HepG2 (cell line): ENCODE results near the gene BIRC7. TPM values are rescaled to one million over a fixed set of nuclear protein-coding genes. Genes with fewer than 3 reads are reported as not detected.

Experiments used
- ATF7-NPFF ChIP-seq: sonication (generic); formaldehyde crosslinking; IDR thresholded peaks from 2 replicates; pipeline ENCODE4 v1.8.1; 2023; ENCODE audit warnings: mild to moderate bottlenecking, low read depth, missing genetic modification reagents, moderate library complexity
- DMTF1 ChIP-seq: sonication (generic); formaldehyde crosslinking; IDR thresholded peaks from 2 replicates; pipeline ENCODE4 v1.4.0; 2020; ENCODE audit warnings: mild to moderate bottlenecking, missing genetic modification reagents
- HNRNPUL1 ChIP-seq: fragments of 200-400 bp; formaldehyde crosslinking; IDR thresholded peaks from 2 replicates; pipeline ENCODE4 v1.6.1; 2017; ENCODE audit warnings: low read depth, mild to moderate bottlenecking, low read length, moderate library complexity
- MATR3 ChIP-seq: sonication (generic); formaldehyde crosslinking; IDR thresholded peaks from 2 replicates; pipeline ENCODE4 v1.4.0; 2020; ENCODE audit warnings: missing genetic modification reagents
- MED1 ChIP-seq: sonication (generic); formaldehyde crosslinking; IDR thresholded peaks from 2 replicates; pipeline ENCODE4 v1.4.0; 2020; ENCODE audit warnings: missing genetic modification reagents
- NPAS2 ChIP-seq: sonication (generic); formaldehyde crosslinking; IDR thresholded peaks from 2 replicates; pipeline ENCODE4 v1.8.0; 2022; ENCODE audit warnings: mild to moderate bottlenecking, missing genetic modification reagents, borderline replicate concordance
- NR2F6 ChIP-seq, 2 experiments: IDR thresholded peaks; 2 replicates each; pipeline ENCODE4 v1.6.1; 2016; ENCODE audit warnings: antibody characterized with exemption in 1 of 2, mild to moderate bottlenecking in 1 of 2
- RBFOX2 ChIP-seq: fragments of 200-400 bp; formaldehyde crosslinking; IDR thresholded peaks from 2 replicates; pipeline ENCODE4 v1.6.1; 2017; ENCODE audit warnings: low read depth, mild to moderate bottlenecking, low read length
- SMAD3 ChIP-seq: sonication (generic); formaldehyde crosslinking; IDR thresholded peaks from 2 replicates; pipeline ENCODE4 v1.4.0; 2020; ENCODE audit warnings: missing genetic modification reagents
- SP140L ChIP-seq: sonication (generic); formaldehyde crosslinking; IDR thresholded peaks from 2 replicates; pipeline ENCODE4 v1.4.0; 2020; ENCODE audit warnings: missing genetic modification reagents, borderline replicate concordance
- SPEN ChIP-seq: sonication (generic); formaldehyde crosslinking; IDR thresholded peaks from 2 replicates; pipeline ENCODE4 v1.5.1; 2020; ENCODE audit warnings: low read depth, mild to moderate bottlenecking, missing genetic modification reagents
- TGIF2 ChIP-seq: IDR thresholded peaks from 2 replicates; pipeline ENCODE4 v1.6.1; 2016; ENCODE audit warnings: control low read depth, missing compliant biosample characterization
- ZHX1 ChIP-seq: sonication (generic); formaldehyde crosslinking; IDR thresholded peaks from 2 replicates; pipeline ENCODE4 v1.8.1; 2022; ENCODE audit warnings: low read depth, mild to moderate bottlenecking, missing genetic modification reagents
- ZNF276 ChIP-seq: sonication (generic); formaldehyde crosslinking; IDR thresholded peaks from 2 replicates; pipeline ENCODE4 v1.4.0; 2020; ENCODE audit warnings: mild to moderate bottlenecking, low read depth, missing genetic modification reagents
- ZNF432 ChIP-seq: sonication (generic); formaldehyde crosslinking; IDR thresholded peaks from 2 replicates; pipeline ENCODE4 v1.5.0; 2020; ENCODE audit warnings: missing genetic modification reagents, mild to moderate bottlenecking, borderline replicate concordance
- ZNF512B ChIP-seq: sonication (generic); formaldehyde crosslinking; IDR thresholded peaks from 2 replicates; pipeline ENCODE4 v1.5.1; 2020; ENCODE audit warnings: missing genetic modification reagents, mild to moderate bottlenecking, borderline replicate concordance
- ZNF530 ChIP-seq: sonication (generic); formaldehyde crosslinking; IDR thresholded peaks from 2 replicates; pipeline ENCODE4 v1.5.0; 2020; ENCODE audit warnings: low read depth, mild to moderate bottlenecking, missing genetic modification reagents
- ZNF557 ChIP-seq: sonication (generic); formaldehyde crosslinking; IDR thresholded peaks from 2 replicates; pipeline ENCODE4 v1.4.0; 2020; ENCODE audit warnings: missing genetic modification reagents
- ZNF558 ChIP-seq: sonication (generic); formaldehyde crosslinking; IDR thresholded peaks from 2 replicates; pipeline ENCODE4 v1.9.0; 2022; ENCODE audit warnings: mild to moderate bottlenecking, missing genetic modification reagents, borderline replicate concordance
- polyA plus RNA-seq, 8 experiments: library from polyadenylated mRNA; depleted of rRNA in 3 of 8; stranded (reverse) in 7 of 8; unstranded in 1 of 8; fragments of >200 nt; fragmentation: Illumina TruSeq in 4 of 8; extraction: Trizol in 4 of 8; gene quantifications; 2 replicates each; pipeline versions ENCODE4 v1.2.1 to v1.2.3, GENCODE V29; 2011 to 2016; ENCODE audit warnings: low read depth in 4 of 8, missing spikeins in 1 of 8, mixed read lengths in 1 of 8; ENCODE audit not compliant: insufficient read depth in 1 of 8
- total RNA-seq, 5 experiments: library from RNA; depleted of rRNA; stranded (reverse); fragments of >200 nt; fragmentation: Illumina TruSeq; extraction: Trizol; gene quantifications; 2 replicates each; pipeline ENCODE4 v1.2.3, GENCODE V29; 2016; ENCODE audit warnings: low read depth in 1 of 5

The BIRC7 gene
- total and polyA plus RNA-seq, 2 of the 13 experiments (the other 11 are each of a cell fraction or from before 2014, with no cell fraction given): 0.27 to 5.1 TPM

GRCh38 chr20:63216041-63216848 lies 19.5 kb upstream of the BIRC7 start, which contains the start of gene YTHDF1 (continued):
- TF ChIP-seq RBFOX2: peak; percentile 85
- peak; percentile 77 for TF ChIP-seq ZHX1
- peak; percentile 76 for TF ChIP-seq MED1
- peak; percentile 96 for TF ChIP-seq ZNF276 (CRISPR knock-in tag)
- TF ChIP-seq ZNF512B (CRISPR knock-in tag): peak; percentile 86; the same call in 1 of the 2 replicates
- TF ChIP-seq MATR3: no peak
- no peak for TF ChIP-seq ZNF530 (CRISPR knock-in tag)
- TF ChIP-seq NPAS2 (CRISPR knock-in tag): no peak
- TF ChIP-seq ZNF557 (CRISPR knock-in tag): peak; percentile 73; the same call in 1 of the 2 replicates
- TF ChIP-seq ATF7-NPFF (CRISPR knock-in tag): peak; percentile 89
- TF ChIP-seq SMAD3 (CRISPR knock-in tag): peak; percentile 16; the same call in 1 of the 2 replicates
- TF ChIP-seq DMTF1 (CRISPR knock-in tag): no peak; the same call in 1 of the 2 replicates
- TF ChIP-seq TGIF2 (CRISPR knock-in tag): peak; percentile 55
- TF ChIP-seq HNRNPUL1: no peak
- TF ChIP-seq SPEN (CRISPR knock-in tag): peak; percentile 98
- TF ChIP-seq NR2F6 (IDR thresholded peaks at IDR 0.05): no peak
- TF ChIP-seq NR2F6 (CRISPR knock-in tag; IDR thresholded peaks at IDR 0.05): peak; percentile 6; the same call in 1 of the 2 replicates
- no peak for TF ChIP-seq ZNF432 (CRISPR knock-in tag)
- TF ChIP-seq ZNF558 (CRISPR knock-in tag): peak; percentile 50; the same call in 1 of the 2 replicates
- no peak for TF ChIP-seq SP140L (CRISPR knock-in tag)
